HG03064 (cell line): ENCODE results near the gene S100A2.

Source experiments
- ATAC-seq: cut with Tn5 transposase; IDR thresholded peaks from one replicate; pipeline ENCODE4 v1.9.1; 2021; ENCODE audit warnings: low read depth; ENCODE audit not compliant: unreplicated experiment

Gene S100A2

GRCh38 chr1:153546796-153547559 lies 18.7 kb downstream of the S100A2 start:
- ATAC-seq, result no peak

- no peak for ATAC-seq
Observed at GRCh38 chr1:153546371-153546770, 19.3 kb downstream of the S100A2 start.

- ATAC-seq, result no peak
Observed at GRCh38 chr1:153545067-153546055, 20.3 kb downstream of the S100A2 start, which contains the start of gene S100A4. Gene S100A4, minus strand, starts transcription at chr1:153545806. Its CDS starts 1,012 bp downstream, at chr1:153544794.

GRCh38 chr1:153544453-153545066 lies 21.1 kb downstream of the S100A2 start:
- no peak for ATAC-seq

GRCh38 chr1:153543736-153544135 lies 21.9 kb downstream of the S100A2 start:
- no peak for ATAC-seq

GRCh38 chr1:153542956-153543711 lies 22.5 kb downstream of the S100A2 start:
- ATAC-seq, result no peak

GRCh38 chr1:153541641-153542590 lies 23.7 kb downstream of the S100A2 start:
- no peak for ATAC-seq

GRCh38 chr1:153540394-153541361 lies 25.0 kb downstream of the S100A2 start, which contains the start of gene S100A5:
Gene S100A5, minus strand, starts transcription at chr1:153540934. Its CDS starts 743 bp downstream, at chr1:153540191.
- no peak for ATAC-seq

- no peak for ATAC-seq
Observed at GRCh38 chr1:153539395-153540093, 26.1 kb downstream of the S100A2 start.

- no peak for ATAC-seq
Observed at GRCh38 chr1:153538315-153538821, 27.3 kb downstream of the S100A2 start.

GRCh38 chr1:153537376-153537730 lies 28.3 kb downstream of the S100A2 start:
- no peak for ATAC-seq

- ATAC-seq, result no peak
Observed at GRCh38 chr1:153536671-153537375, 28.8 kb downstream of the S100A2 start.

GRCh38 chr1:153536012-153536670 lies 29.5 kb downstream of the S100A2 start:
- ATAC-seq, result no peak

- ATAC-seq, result no peak
Observed at GRCh38 chr1:153535242-153536011, 30.2 kb downstream of the S100A2 start, which contains the start of gene S100A6. Gene S100A6, minus strand, starts transcription at chr1:153535991. Its CDS starts 652 bp downstream, at chr1:153535339.

- no peak for ATAC-seq
Observed at GRCh38 chr1:153534925-153535241, 30.8 kb downstream of the S100A2 start.
